Measurements from ENCODE around the gene RAB7A. TPM values are rescaled to one million over a fixed set of nuclear protein-coding genes. Genes with fewer than 3 reads are reported as not detected.

The RAB7A gene

GRCh38 chr3:128861491-128861890 is 135.5 kb downstream of the RAB7A start:
- no peak overlapping the region for H4K91ac ChIP-seq (ENCODE audit: low read depth, low read length, poor library complexity)
- H3K4me3 ChIP-seq (ENCODE audit: low read length in 2 of 2), result no peak overlapping the region
- H2BK5ac ChIP-seq (ENCODE audit: low read length), result no peak overlapping the region
- no peaks in the 10 kb centered on the region for H3K27me3 ChIP-seq (ENCODE audit: control insufficient read depth in 3 of 3, insufficient read depth in 3 of 3, low read depth in 1 of 3, low read length in 3 of 3)
- no peak overlapping the region for H2AK5ac ChIP-seq (ENCODE audit: low read depth, low read length)
- H3K27ac ChIP-seq (replicated peaks; ENCODE audit: low read length), result no peak overlapping the region
- H2AFZ ChIP-seq (ENCODE audit: low read length), result no peak overlapping the region
- H3K4ac ChIP-seq (ENCODE audit: low read length), result no peak overlapping the region
- H3K14ac ChIP-seq (ENCODE audit: low read length), result no peak overlapping the region
- DNase-seq (ENCODE audit: low spot score), result no peak
- no peak overlapping the region for H2BK15ac ChIP-seq (ENCODE audit: low read length)
- H3K23ac ChIP-seq (ENCODE audit: low read depth, low read length, poor library complexity), result no peak overlapping the region
- H3K36me3 ChIP-seq (replicated peaks in 1 of 2; ENCODE audit: control insufficient read depth in 2 of 2, insufficient read depth in 2 of 2, low read length in 2 of 2), result no peaks in the 10 kb centered on the region
- no peak overlapping the region for H2BK12ac ChIP-seq (ENCODE audit: low read length)
- peaks cover 7 to 12% of the 10 kb centered on the region in 2 donors for H3K4me1 ChIP-seq (ENCODE audit: control insufficient read depth in 2 of 2, insufficient read depth in 1 of 2, low read depth in 1 of 2, low read length in 2 of 2)
- no peak overlapping the region for H2BK120ac ChIP-seq (ENCODE audit: low read depth, low read length)
- no peak overlapping the region for H3K4me2 ChIP-seq (ENCODE audit: insufficient read depth, low read length, poor library complexity, severe bottlenecking)
- peaks cover 23 to 25% of the 10 kb centered on the region in 2 donors for H3K9me3 ChIP-seq (replicated peaks in 1 of 2; ENCODE audit: control insufficient read depth in 2 of 2, insufficient read depth in 1 of 2, low read depth in 1 of 2, low read length in 2 of 2)
- no peaks in the 10 kb centered on the region for H3K79me1 ChIP-seq (ENCODE audit: low read depth, low read length)
- H3K18ac ChIP-seq (ENCODE audit: low read length), result no peak overlapping the region
- no peak overlapping the region for H4K8ac ChIP-seq (ENCODE audit: low read depth, low read length)
- H3K9ac ChIP-seq (ENCODE audit: low read depth, low read length, poor library complexity), result no peak overlapping the region
- no CpG with 5 or more reads among the region's 6 CpGs for WGBS, 2 donors (ENCODE audit: extremely low coverage in 2 of 2, insufficient read length in 2 of 2, insufficient replicate concordance in 1 of 2)

GRCh38 chr3:128863560-128863959 is 137.6 kb downstream of the RAB7A start:
- Histone ChIP-seq H3K27me3 (ENCODE audit: control insufficient read depth in 3 of 3, insufficient read depth in 3 of 3, low read depth in 1 of 3, low read length in 3 of 3) (no peaks in the 10 kb centered on the region), H3K23ac (ENCODE audit: low read depth, low read length, poor library complexity) (no peak overlapping the region), H3K18ac (ENCODE audit: low read length) (no peak overlapping the region), H3K4me2 (ENCODE audit: insufficient read depth, low read length, poor library complexity, severe bottlenecking) (no peak overlapping the region), H2BK12ac (ENCODE audit: low read length) (no peak overlapping the region), H3K9me3 (replicated peaks in 1 of 2; ENCODE audit: control insufficient read depth in 2 of 2, insufficient read depth in 1 of 2, low read depth in 1 of 2, low read length in 2 of 2) (peaks cover 16 to 20% of the 10 kb centered on the region in 2 donors), H2BK15ac (ENCODE audit: low read length) (no peak overlapping the region), H4K8ac (ENCODE audit: low read depth, low read length) (no peak overlapping the region), H3K79me1 (ENCODE audit: low read depth, low read length) (no peaks in the 10 kb centered on the region), H3K4me3 (ENCODE audit: low read length in 2 of 2) (no peak overlapping the region), H3K14ac (ENCODE audit: low read length) (no peak overlapping the region), H3K27ac (replicated peaks; ENCODE audit: low read length) (no peak overlapping the region), H2AK5ac (ENCODE audit: low read depth, low read length) (no peak overlapping the region), H2BK120ac (ENCODE audit: low read depth, low read length) (no peak overlapping the region), H4K91ac (ENCODE audit: low read depth, low read length, poor library complexity) (no peak overlapping the region), H3K4ac (ENCODE audit: low read length) (no peak overlapping the region), H2AFZ (ENCODE audit: low read length) (no peak overlapping the region), H2BK5ac (ENCODE audit: low read length) (no peak overlapping the region), H3K4me1 (ENCODE audit: control insufficient read depth in 2 of 2, insufficient read depth in 1 of 2, low read depth in 1 of 2, low read length in 2 of 2) (peaks cover 7 to 12% of the 10 kb centered on the region in 2 donors), H3K36me3 (replicated peaks in 1 of 2; ENCODE audit: control insufficient read depth in 2 of 2, insufficient read depth in 2 of 2, low read length in 2 of 2) (no peaks in the 10 kb centered on the region), H3K9ac (ENCODE audit: low read depth, low read length, poor library complexity) (no peak overlapping the region)
- DNase-seq (ENCODE audit: low spot score), result no peak
- no CpG with 5 or more reads among the region's 3 CpGs for WGBS, 2 donors (ENCODE audit: extremely low coverage in 2 of 2, insufficient read length in 2 of 2, insufficient replicate concordance in 1 of 2)

Small RNAs within 50 kb of the gene (small RNA-seq; reads per million reads assigned to genes)
- not detected for gene RF00399 (ENCODE audit: insufficient read depth)
